Bone marrow (tissue), 2 donors: ENCODE measurements around the gene ABCC3.

Source experiments
- DNase-seq, 2 donors: peaks; one replicate each; lab custom pipeline; 2025; lab: John Stamatoyannopoulos, UW

The ABCC3 gene

DNA sequence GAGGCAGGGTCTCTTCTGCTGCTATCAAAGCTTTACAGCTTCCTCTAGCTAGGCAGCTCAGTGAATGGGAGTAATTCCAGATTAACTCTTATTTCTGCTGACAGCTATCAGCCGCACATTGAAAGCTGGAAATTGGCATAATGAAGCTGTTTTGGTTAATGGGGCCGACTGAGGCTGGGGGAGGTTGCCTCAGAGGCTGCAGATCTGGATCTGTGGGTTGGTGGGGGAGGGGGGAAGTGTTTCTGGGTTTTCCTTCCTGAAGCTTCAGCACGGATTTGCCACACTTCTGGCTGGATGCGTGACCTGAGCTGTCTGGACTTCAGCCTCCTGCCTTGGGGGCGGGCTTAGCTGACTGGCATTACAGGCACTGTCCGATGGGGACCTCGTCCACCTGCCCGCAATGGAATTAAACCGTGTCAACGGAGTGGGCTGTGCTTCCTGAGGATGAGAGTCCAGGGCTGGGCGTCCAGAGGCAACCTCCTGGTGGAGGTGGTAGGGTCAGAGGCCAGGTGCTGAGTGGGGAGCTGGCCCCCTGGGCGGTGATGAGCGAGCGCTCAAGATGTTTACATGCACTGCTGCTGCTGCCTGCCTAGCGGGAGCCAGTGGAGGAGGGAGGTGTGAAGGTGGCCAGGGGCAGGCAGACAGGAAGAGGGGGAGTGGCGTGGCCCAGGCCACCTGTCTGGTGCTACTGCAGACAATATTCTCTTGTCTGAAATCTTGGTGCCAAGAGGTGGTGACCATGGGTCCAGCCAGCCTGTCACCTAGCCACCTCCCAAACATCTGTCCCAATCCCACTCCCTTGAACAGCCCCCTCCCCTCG, 6.7 kb upstream of the ABCC3 start:
- DNase-seq = no peak

DNA sequence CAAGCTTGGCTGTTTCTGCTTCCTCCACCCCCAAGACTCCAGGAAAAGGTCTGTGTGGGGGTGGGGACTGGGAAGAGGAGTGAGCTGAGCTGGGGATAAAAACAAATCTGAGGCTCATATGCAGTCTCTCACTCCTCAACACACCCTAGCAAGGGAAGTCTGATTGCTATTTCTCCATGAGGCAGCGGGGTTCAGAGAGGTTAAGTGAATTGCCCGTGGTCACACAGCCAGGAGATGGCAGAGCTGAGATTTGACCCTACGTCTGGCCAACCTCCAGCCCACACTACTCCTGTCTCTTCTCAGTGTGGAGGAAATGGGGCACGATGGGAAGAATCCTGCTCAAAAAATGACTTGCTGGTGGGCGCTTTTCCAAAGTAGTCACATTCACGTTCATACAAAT, 4.8 kb upstream of the ABCC3 start:
- DNase-seq = no peak

GRCh38 chr17:50630524-50631194, 4.0 kb upstream of the ABCC3 start:
- no peak for DNase-seq

DNA sequence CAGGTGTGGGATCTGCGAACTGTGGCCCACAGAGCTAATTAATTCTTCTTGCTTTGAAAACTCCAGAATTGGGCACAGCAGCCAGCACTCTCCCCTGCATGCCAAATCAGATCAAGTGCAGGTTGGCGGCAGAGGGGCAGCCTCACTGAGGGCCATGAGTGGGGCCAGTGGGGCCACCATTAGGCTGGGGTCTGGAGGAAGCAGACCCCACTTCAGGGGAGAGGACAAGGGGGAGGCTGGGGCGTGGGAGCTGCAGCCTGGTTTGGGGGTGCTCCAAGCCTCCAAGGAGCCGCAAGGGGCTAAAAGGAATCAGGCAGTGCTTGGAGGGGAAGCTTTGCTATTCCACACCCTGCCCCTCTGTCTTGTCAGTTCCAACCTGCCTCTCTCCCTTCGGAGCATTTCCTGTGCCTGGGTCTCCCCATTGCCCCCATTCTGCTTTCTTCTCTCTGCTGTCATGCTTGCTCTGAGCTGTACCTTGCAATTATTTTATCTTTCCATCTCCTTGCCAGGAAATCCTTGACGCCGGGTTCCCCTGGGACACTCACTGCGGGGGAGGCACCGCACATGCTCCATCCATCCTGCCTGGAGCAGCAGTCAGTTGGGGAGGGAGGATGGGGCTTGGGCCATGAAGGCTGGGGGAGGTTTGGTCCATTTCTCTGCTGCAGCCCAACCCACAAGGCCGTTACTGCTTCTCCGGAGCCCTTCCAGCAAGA, 3.3 kb upstream of the ABCC3 start:
- no peak for DNase-seq

- no peak for DNase-seq
Measured at GRCh38 chr17:50631908-50632571, 2.6 kb upstream of the ABCC3 start.

DNA sequence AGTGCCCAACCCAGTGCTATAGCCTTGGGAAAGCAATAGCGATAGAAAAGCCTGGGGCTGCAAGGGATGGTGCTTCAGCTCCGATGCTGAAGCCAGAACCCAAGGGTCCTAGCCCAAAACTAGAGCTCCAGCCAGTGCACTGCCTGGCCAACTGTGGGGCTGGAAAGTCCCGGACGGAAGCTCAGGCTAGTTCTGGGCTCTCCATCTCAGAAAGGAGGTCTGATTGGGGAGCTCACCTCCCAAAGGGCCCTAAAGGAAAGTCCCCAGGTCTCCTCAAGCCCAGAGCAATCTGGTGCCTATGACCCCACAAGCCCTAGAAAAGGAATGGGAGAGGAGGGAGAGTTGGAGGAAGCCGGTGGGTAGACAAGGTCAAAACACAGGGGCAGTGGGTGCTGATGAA, 2.0 kb upstream of the ABCC3 start:
- no peak for DNase-seq

DNA sequence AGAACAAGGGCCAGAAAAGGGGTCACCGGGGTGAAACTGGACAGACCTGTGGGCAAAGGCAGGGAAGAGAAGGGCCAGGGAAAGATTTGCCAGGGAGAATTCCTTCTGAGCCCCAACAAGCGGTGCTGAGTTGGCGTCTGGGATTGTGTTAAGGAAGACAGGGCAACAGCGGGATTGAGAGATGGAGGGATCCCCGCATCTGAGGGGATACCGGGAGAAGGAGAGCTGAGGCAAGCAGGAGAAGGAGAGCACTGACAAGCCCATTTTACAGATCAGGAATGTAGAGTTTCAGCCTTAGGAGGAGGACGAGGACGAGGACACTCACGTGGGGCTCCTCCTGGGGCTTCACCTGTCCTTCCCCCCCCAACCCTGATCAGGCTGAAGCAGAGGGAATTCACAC, 998 bp upstream of the ABCC3 start:
- no peak for DNase-seq

GRCh38 chr17:50634915-50635731, 442 bp downstream of the ABCC3 start:
- no peak for DNase-seq

DNA sequence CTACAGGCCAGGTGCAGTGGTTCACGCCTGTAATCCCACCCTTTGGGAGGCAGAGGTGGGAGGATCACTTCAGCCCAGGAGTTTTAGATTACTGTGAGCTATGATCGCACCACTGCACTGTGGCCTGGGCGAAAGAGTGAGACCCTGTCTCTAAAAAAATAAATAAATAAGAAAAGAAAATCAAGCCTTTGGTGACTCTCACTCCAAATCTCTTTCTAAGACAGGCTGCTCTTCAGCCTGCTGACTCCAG, 976 bp downstream of the ABCC3 start:
- DNase-seq = no peak

GRCh38 chr17:50635982-50636803, 1.5 kb downstream of the ABCC3 start:
- no peak for DNase-seq

DNA sequence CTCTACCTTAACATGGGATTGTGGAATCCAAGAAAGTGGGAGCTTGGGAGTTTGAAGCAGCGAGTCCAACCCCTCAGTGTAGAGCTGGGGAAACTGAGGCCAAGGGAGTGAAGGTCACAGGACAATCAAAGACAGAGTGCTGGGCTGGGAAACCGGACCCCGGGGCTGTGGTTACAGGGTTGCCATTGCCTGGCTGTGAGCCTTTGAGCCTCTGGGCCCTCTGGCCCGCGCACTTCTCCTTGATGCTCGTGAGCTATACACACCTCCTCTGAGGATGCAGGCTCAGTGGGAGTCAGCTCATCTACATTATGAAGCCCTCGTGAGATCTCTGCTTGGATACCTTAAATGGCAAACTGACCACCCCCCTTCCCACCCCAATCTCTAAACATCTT, 2.1 kb downstream of the ABCC3 start:
- no peak for DNase-seq

DNA sequence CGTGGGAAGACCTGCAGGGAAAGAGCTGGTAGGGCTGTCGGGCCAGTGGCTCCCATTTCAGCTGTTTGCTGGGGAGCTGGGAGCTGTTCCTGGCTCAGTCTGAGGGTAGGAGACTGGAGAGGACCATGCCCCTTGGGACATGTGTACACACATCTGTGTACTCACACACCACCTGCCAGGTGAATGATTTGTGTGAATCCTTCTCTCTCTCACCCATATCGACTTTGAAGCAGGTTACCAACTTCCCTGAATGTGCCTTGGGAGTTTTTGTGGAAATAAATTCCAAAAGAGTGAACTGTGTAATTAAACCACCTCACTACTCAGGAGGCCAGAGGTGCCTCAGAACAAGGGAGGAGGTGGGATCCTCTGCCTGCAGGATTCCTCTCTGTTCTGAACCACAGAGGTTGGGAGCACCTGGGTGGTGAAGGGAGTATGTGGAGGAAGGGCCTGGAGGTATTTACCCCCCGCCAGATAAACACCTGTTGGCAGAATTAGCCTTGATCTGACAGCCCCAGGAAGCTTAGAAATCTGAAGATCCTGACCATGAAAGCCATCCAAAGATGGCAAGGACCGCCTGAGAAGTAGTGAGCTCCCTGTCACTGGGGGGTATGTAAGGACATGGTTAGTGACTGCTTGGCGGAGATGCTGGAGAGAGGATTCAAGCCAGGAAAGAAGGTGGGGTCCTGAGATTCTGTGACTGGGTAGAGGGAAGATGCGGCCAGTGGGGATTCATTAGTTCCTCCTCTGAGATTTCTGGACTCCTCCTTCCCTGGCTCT, 3.3 kb downstream of the ABCC3 start:
- DNase-seq = no peak

GRCh38 chr17:50638606-50638965, 3.9 kb downstream of the ABCC3 start:
- DNase-seq = no peak

DNA sequence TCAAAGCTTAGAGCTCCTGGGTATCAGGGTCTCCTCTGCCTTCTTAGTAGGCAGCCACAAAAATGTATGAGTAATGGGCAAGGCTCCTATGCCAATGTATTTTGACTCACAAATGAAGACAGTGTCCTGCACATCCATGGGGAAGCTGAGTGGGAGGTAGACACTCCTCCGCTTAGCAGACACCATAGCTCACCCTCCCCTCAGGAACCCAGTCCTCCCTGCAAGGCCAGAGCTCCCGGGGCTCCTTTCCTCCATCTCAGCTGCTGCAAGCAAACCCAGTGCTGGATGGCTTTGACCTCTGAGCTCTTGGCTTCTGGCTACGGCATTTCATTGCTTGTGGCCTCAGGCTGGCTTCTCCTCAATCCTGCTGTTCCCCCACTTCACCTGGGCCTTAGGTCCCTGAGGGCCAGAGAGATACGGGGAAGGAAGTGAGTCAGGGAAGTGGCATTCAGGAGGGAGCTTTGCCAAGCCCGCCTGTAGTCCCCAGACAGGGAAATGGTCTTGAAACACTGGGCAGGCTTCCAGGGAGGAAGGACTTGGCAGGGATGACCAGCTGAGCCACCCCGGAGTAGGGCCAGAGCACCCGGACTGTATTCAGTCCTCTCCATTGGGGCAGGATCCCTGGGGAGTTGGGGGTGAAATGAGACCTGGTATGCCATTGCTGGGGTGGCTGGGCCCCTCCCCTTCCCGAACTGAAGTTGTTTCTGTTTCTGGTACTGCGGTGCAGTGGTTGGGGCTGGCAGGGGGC, 4.5 kb downstream of the ABCC3 start:
- peak in 1 of 2 donors; percentile 9 for DNase-seq

DNA sequence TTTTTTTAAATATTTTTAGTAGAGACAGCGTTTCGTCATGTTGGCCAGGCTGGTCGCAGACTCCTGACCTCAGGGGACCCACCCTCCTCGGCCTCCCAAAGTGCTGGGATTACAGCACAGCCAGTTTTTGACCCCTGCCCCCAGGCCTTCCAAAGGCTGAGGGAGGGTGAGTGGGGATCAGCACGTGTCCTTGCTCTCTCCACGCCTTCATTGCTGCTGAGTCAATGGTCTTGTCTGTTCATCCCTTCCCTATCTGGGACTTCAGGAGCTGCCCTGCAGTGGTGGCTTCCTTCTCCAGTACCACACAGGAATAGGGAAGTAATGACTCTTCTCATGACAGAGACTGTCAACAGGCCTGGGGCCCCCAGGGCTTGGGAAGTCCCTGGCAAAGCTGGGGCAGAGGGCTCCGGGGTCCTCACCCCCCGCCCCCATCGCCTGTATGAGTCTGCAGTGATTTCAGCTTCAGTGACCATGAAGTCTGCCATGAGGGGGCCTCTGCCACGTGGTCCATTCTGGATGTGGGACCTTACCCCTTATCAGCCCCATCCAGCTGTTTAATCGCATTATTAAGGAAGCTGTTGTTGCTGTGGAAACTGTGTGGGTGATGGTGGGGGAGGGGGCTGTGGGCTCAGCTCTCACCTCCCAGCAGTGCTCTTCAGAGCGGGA, 6.1 kb downstream of the ABCC3 start:
- peak in 1 of 2 donors; percentile 20 for DNase-seq

DNA sequence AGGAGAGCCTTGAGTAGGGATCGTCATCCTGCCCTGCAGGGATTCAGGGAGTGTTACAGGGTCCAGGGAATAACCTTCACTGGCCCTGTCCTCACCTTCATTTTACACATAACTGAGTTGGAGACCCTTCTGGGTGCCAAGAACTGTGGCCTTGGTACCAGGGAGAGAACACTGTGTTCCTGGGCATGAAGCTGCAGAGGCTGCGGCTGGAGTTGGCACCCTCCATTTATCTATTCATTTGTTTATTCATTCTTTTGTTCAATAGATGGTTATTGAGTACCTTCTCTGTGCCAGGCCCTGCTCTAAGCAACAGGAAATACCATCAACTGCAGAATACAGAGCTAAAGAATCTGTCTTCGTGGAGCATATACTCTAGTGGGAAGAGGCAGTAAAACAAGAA, 6.7 kb downstream of the ABCC3 start:
- no peak for DNase-seq

DNA sequence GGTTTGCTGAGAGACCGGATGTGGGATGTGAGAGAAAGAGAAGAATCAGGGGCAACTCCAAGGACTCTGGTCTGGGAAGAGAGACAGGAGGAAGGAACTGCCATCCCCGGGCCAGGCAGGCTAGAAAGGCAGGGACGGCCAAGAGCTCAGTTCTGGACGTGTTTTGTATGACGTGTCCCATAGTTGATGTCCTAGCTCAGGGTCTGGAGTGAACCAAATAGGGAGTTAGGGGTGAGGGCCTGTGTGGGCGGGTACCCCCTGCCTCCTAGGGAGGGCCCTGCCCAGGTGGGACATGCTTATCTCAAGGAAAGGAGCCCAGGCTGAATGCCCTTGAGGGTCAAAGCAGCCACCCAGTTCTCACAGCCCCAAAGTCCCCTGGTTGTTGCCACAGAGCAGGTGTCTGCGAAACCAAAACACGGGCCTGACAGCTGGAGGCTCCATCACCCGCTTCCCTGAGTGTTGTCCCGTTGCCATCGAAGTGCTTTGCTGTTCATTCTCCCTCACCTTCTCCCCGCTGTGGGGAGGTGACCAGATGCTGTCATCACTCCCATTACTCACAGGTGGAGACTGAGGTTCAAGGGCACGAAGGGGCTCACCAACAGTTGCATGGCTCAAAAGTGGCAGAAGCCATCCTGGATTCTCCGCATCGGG, 7.5 kb downstream of the ABCC3 start:
- no peak for DNase-seq
